SK-N-SH (cell line): Measurements from ENCODE around the gene PRAMEF18. TPM values are rescaled to one million over a fixed set of nuclear protein-coding genes. Genes with fewer than 3 reads are reported as not detected.
"Not testable (repeated sequence)": the region's sequence is repeated elsewhere in the genome, so short reads cannot be mapped to it uniquely, and the experiment has no call there.

Experiments
- CTCF ChIA-PET: fragments of 300-600, 350-600 bp; formaldehyde crosslinking; extraction: SDS; loops from one replicate; lab custom pipeline; 2021; lab: Yijun Ruan, JAX
- POLR2A ChIA-PET: fragments of 350-600 bp; sonication (Branson Sonifier 250); formaldehyde crosslinking; extraction: SDS; loops from one replicate; lab custom pipeline; 2020; ENCODE audit warnings: antibody characterized with exemption, inconsistent platforms; lab: Yijun Ruan, JAX
- DNase-seq: peaks from one replicate; pipeline ENCODE4 v3.0.0; 2012
- H2AFZ ChIP-seq: fragments of 200-600 bp; sonication (generic); 2 replicates; pipeline ENCODE4 v1.8.1; 2016; ENCODE audit warnings: antibody characterized with exemption, mild to moderate bottlenecking, low read depth
- H3F3A ChIP-seq: fragments of 200-600 bp; sonication (generic); replicated peaks from 2 replicates; pipeline ENCODE3; 2016; ENCODE audit warnings: antibody characterized with exemption, mild to moderate bottlenecking; ENCODE audit not compliant: insufficient read depth
- H3K27ac ChIP-seq, 2 experiments: fragments of 200-500 bp in 1 of 2; fragments of 200-600 bp in 1 of 2; sonication (Bioruptor generic) in 1 of 2; sonication (generic), shearing (Covaris generic) in 1 of 2; 2 replicates each; pipeline versions ENCODE4 v1.5.1 to v1.6.1; 2014 to 2016; ENCODE audit warnings: low read depth in 2 of 2, inconsistent platforms in 1 of 2, low read length in 1 of 2, mild to moderate bottlenecking in 1 of 2, mixed read lengths in 1 of 2
- H3K27me3 ChIP-seq: fragments of 200-600 bp; sonication (generic), shearing (Covaris generic); 2 replicates; pipeline ENCODE4 v1.6.1; 2016; ENCODE audit warnings: mixed run types; ENCODE audit not compliant: insufficient read depth
- H3K36me3 ChIP-seq, 2 experiments: fragments of 200-500 bp in 1 of 2; fragments of 200-600 bp in 1 of 2; sonication (Bioruptor generic) in 1 of 2; sonication (generic) in 1 of 2; replicated peaks in 1 of 2; 2 replicates each; pipeline versions ENCODE3 to v1.5.1; 2014 to 2016; ENCODE audit warnings: low read length in 1 of 2, mild to moderate bottlenecking in 1 of 2; ENCODE audit not compliant: insufficient read depth in 2 of 2, control insufficient read depth in 1 of 2
- H3K4me1 ChIP-seq, 2 experiments: fragments of 200-500 bp in 1 of 2; fragments of 200-600 bp in 1 of 2; sonication (Bioruptor generic) in 1 of 2; sonication (generic), shearing (Covaris generic) in 1 of 2; 2 replicates each; pipeline versions ENCODE4 v1.5.1 to v1.6.1; 2014 to 2016; ENCODE audit warnings: low read depth in 1 of 2, low read length in 1 of 2, mixed run types in 1 of 2; ENCODE audit not compliant: insufficient read depth in 2 of 2, control insufficient read depth in 1 of 2
- H3K4me2 ChIP-seq: fragments of 200-600 bp; sonication (generic), shearing (Covaris generic); 2 replicates; pipeline ENCODE4 v1.6.1; 2017; ENCODE audit warnings: mixed run types
- H3K4me3 ChIP-seq, 2 experiments: fragments of 200-500 bp in 1 of 2; fragments of 200-600 bp in 1 of 2; sonication (Bioruptor generic) in 1 of 2; sonication (generic), shearing (Covaris generic) in 1 of 2; 2 replicates each; pipeline versions ENCODE4 v1.5.1 to v1.8.1; 2014 to 2016; ENCODE audit warnings: low read depth in 2 of 2, inconsistent platforms in 1 of 2, low read length in 1 of 2, mild to moderate bottlenecking in 1 of 2, mixed read lengths in 1 of 2, moderate library complexity in 1 of 2
- H3K79me2 ChIP-seq: fragments of 200-600 bp; sonication (generic); 2 replicates; pipeline ENCODE4 v1.8.1; 2017; ENCODE audit warnings: mild to moderate bottlenecking; ENCODE audit not compliant: insufficient read depth
- H3K9ac ChIP-seq: fragments of 200-600 bp; sonication (generic); 2 replicates; pipeline ENCODE4 v1.6.1; 2017; ENCODE audit warnings: mixed run types
- H3K9me2 ChIP-seq: fragments of 200-600 bp; sonication (generic); 2 replicates; pipeline ENCODE4 v1.6.1; 2017; ENCODE audit warnings: mixed run types
- H3K9me3 ChIP-seq: fragments of 200-600 bp; sonication (generic); 2 replicates; pipeline ENCODE4 v1.6.1; 2017; ENCODE audit warnings: mixed run types, mild to moderate bottlenecking, moderate library complexity
- H4K20me1 ChIP-seq: fragments of 200-600 bp; sonication (generic); 2 replicates; pipeline ENCODE4 v1.6.1; 2017; ENCODE audit warnings: mild to moderate bottlenecking, mixed run types; ENCODE audit not compliant: insufficient read depth
- WGBS: methylation state at CpG from one replicate; pipeline ENCODE4 v1.1.6; 2017; ENCODE audit warnings: low lambda C conversion rate; 5-methylcytosine and 5-hydroxymethylcytosine counted together
- polyA plus RNA-seq, 3 experiments: library from polyadenylated mRNA; depleted of rRNA; stranded (reverse); fragments of >200 nt; gene quantifications; 2 replicates each; pipeline ENCODE4 v1.2.3, GENCODE V29; 2012

Gene PRAMEF18
- polyA plus RNA-seq, 1 of the 3 experiments (the other 2 are of a cell fraction), result not detected

DNA sequence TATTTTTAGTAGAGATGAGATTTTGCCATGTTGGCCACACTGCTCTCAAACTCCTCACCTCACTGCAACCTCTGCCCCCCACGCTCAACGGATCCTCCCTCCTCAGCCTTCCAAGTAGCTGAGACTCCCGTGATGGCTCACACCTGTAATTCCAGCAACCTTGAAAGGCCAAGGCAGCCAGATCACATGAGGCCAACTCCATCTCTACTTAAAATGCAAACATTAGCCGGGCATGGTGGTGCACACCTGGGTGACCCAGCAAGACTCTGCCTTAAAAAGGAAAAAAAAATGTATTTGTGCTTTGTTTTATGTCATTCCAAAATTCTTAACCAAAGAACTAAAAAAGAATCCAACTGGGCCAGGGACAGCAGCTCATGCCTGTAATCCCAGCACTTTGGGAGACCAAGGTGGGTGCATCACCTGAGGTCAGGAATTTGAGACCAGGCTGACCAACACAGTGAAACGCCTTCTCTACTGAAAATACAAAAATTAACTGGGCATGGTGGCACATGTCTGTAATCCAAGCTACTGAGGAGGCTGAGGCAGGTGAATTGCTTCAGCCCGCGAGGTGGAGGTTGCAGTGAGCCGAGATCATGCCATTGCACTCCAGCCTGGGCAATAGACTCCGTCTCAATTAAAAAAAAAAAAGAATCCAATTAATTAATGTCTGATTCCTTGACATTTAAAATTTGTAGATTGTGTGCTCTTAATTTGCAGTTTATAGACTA, 17.7 kb upstream of the PRAMEF18 start:
- H4K20me1 ChIP-seq, H3K27me3 ChIP-seq, H3K4me1 ChIP-seq, H3K9ac ChIP-seq, H3K27ac ChIP-seq, DNase-seq, H3F3A ChIP-seq, H3K9me2 ChIP-seq, CTCF ChIA-PET, H3K4me2 ChIP-seq, H2AFZ ChIP-seq, H3K79me2 ChIP-seq, POLR2A ChIA-PET, H3K4me3 ChIP-seq, H3K36me3 ChIP-seq, H3K9me3 ChIP-seq: not testable (repeated sequence)
- WGBS, result 2% methylated on average over 9 of the region's 9 CpGs

DNA sequence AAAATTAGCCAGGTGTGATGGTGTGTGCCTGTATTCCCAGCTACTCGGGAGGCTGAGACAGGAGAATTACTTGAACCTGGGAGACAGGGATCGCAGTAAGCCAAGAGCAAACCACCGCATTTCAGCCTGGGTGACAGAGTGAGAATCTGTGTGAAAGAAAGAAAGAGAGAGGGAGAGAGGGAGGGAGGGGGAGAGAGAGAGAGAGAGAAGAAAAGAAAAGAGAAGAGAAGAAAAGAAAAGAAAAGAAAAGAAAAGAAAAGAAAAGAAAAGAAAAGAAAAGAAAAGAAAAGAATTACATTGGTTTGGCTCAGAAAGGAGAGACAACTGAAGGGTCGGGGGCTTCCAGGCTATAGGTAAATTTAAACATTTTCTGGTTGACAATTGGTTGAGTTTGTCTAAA, 13.7 kb upstream of the PRAMEF18 start:
- H3K27me3 ChIP-seq, CTCF ChIA-PET, H2AFZ ChIP-seq, H3K9me3 ChIP-seq, H3K9me2 ChIP-seq, H3K9ac ChIP-seq, H3K4me1 ChIP-seq, H3K4me3 ChIP-seq, H4K20me1 ChIP-seq, H3K79me2 ChIP-seq, H3K4me2 ChIP-seq, DNase-seq, H3F3A ChIP-seq, H3K36me3 ChIP-seq, POLR2A ChIA-PET, H3K27ac ChIP-seq: not testable (repeated sequence)
- 8% methylated on average over 4 of the region's 4 CpGs for WGBS

DNA sequence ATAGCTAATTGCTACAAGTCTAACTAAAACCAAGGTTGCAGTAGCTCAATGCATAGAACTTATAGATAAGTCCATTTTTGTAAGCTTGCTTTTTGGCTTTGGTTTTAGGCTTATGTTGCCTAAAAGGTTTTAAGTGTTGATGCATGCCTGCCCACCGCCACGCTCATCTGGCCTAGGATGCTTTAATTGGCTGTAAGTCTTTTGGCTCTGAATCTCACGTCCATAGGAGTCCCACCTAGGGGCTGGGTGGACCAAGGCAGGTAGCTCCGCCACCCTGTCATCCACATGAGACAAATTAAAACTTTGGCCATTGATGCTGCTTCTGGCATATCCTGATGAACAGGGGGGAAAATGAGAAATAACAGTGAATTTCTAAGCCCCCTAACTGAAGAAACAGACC, 11.6 kb upstream of the PRAMEF18 start:
- POLR2A ChIA-PET, CTCF ChIA-PET: not testable (repeated sequence)
- 0% methylated on average over 4 of the region's 4 CpGs for whole genome bisulfite sequencing

DNA sequence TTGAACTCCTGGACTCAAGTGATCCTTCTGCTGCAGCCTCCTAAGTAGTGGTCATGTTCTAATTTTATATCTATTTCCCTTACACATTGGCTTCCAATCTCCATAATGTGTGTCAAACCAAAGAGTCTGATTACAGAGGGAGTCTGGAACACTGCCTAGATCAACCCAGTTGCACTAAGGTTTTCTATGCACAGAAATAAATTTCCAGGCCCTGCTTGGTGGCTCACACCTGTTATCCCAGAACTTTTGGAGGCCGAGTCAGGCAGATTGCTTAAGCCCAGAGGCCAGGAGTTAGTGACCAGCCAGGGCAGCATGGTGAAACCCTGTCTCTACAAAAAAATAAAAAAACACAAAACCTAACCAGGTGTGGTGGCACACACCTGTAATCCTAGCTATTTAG, 8.1 kb upstream of the PRAMEF18 start:
- H3K4me3 ChIP-seq, POLR2A ChIA-PET, H3K9me3 ChIP-seq, H3K9me2 ChIP-seq, H2AFZ ChIP-seq, H3K4me1 ChIP-seq, H4K20me1 ChIP-seq, H3K79me2 ChIP-seq, H3F3A ChIP-seq, DNase-seq, H3K9ac ChIP-seq, H3K27me3 ChIP-seq, H3K27ac ChIP-seq, H3K4me2 ChIP-seq, H3K36me3 ChIP-seq, CTCF ChIA-PET: not testable (repeated sequence)
- 3% methylated on average over 1 of the region's 1 CpG for WGBS

More for the DNA sequence above, 11.6 kb upstream of the PRAMEF18 start:
- H3K4me2 ChIP-seq, H3K79me2 ChIP-seq, H3K36me3 ChIP-seq, H3K4me1 ChIP-seq, H3K9me3 ChIP-seq, DNase-seq, H3K4me3 ChIP-seq, H3K9ac ChIP-seq, H2AFZ ChIP-seq, H3K27ac ChIP-seq, H3F3A ChIP-seq, H4K20me1 ChIP-seq, H3K9me2 ChIP-seq, H3K27me3 ChIP-seq: not testable (repeated sequence)

DNA sequence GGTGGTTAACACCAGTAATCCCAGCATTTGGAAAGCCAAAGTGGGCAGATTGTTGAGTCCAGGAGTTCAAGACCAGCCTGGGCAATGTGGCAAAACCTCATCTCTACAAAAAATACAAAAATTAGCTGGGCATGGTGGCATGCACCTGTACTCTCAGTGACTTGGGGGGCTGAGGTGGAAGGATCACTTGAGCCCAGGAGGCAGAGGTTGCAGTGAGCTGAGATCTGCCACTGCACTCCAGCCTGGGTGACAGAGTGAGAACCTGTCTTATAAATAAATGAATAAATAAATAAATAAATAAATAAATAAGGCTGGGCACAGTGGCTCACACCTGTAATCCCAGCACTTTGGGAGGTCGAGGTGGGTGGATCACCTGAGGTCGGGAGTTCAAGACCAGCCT, 6.1 kb upstream of the PRAMEF18 start:
- WGBS, result 0% methylated on average over 2 of the region's 2 CpGs
- CTCF ChIA-PET, H3K79me2 ChIP-seq, H2AFZ ChIP-seq, H3K4me1 ChIP-seq, H3K9me3 ChIP-seq, H3K27me3 ChIP-seq, H3K9ac ChIP-seq, H3K4me2 ChIP-seq, H3F3A ChIP-seq, POLR2A ChIA-PET, DNase-seq, H3K4me3 ChIP-seq, H3K36me3 ChIP-seq, H4K20me1 ChIP-seq, H3K9me2 ChIP-seq, H3K27ac ChIP-seq: not testable (repeated sequence)

DNA sequence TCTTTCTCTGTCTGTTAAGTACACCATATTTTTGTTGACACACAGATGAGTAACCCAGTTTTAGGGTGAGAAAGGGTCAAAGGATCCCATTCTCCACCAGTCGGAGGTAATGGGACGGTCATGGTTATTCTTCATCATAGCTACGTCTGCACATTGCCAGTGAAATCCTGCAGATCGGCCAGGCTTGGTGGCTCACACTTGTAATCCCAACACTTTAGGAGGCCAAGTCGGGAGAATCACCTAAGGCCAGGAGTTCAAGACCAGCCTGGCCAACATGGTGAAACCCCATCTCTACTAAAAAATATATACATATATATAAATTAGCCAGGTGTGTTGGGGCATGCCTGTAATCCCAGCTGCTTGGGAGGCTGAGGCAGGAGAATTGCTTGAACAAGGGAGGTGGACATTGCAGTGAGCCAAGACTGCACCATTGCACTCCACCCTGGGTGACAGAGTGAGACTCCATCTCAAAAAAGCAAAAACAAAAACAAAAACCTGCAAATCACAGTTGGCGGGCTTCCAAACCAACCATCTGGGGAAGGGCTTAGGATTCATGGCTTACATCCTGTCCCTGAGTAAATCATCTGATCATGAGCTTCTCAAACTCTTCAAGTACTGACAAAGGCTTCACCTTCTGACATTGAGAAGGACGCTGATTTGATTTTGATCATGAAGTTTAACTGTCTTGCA, 5.3 kb upstream of the PRAMEF18 start:
- H4K20me1 ChIP-seq, H3K9me3 ChIP-seq, H3K27ac ChIP-seq, H3K27me3 ChIP-seq, H3K9ac ChIP-seq, H3K79me2 ChIP-seq, POLR2A ChIA-PET, H3K9me2 ChIP-seq, CTCF ChIA-PET, H2AFZ ChIP-seq, H3K36me3 ChIP-seq, H3F3A ChIP-seq, H3K4me1 ChIP-seq, DNase-seq, H3K4me2 ChIP-seq, H3K4me3 ChIP-seq: not testable (repeated sequence)
- 3% methylated on average over 7 of the region's 7 CpGs for WGBS
